Calu3 (cell line): ENCODE measurements around the gene KIF16B. TPM values are rescaled to one million over a fixed set of nuclear protein-coding genes. Genes with fewer than 3 reads are reported as not detected.

ENCODE experiments used
- BruUV-seq: library from RNA; stranded (reverse); fragments of 400-500 nt; replicated peaks from 2 replicates; lab custom pipeline; 2021; lab: Mats Ljungman, UMichigan
- CTCF ChIA-PET: fragments of 300-600 bp; sonication (Branson Sonifier 250); formaldehyde crosslinking; loops from one replicate; lab custom pipeline; 2022; ENCODE audit warnings: antibody characterized with exemption; lab: Charles Lee
- DNase-seq: peaks from one replicate; pipeline ENCODE4 v3.0.0; 2022
- H3K27ac Mint-ChIP-seq: one replicate; pipeline ENCODE4 v1.8.0; 2022; ENCODE audit warnings: mixed read lengths; ENCODE audit not compliant: unreplicated experiment
- H3K27me3 Mint-ChIP-seq: one replicate; pipeline ENCODE4 v1.8.0; 2022; ENCODE audit warnings: mixed read lengths; ENCODE audit not compliant: unreplicated experiment
- H3K36me3 Mint-ChIP-seq: one replicate; pipeline ENCODE4 v1.8.0; 2022; ENCODE audit warnings: mild to moderate bottlenecking, moderate library complexity, mixed read lengths; ENCODE audit not compliant: insufficient read depth, unreplicated experiment
- H3K4me1 Mint-ChIP-seq: one replicate; pipeline ENCODE4 v1.8.0; 2022; ENCODE audit warnings: mild to moderate bottlenecking, low read depth, mixed read lengths; ENCODE audit not compliant: unreplicated experiment
- H3K4me3 Mint-ChIP-seq: one replicate; pipeline ENCODE4 v1.8.0; 2022; ENCODE audit warnings: mild to moderate bottlenecking, low read depth, moderate library complexity, mixed read lengths; ENCODE audit not compliant: unreplicated experiment
- H3K9me3 Mint-ChIP-seq: one replicate; pipeline ENCODE4 v1.8.0; 2022; ENCODE audit warnings: low read depth, mixed read lengths; ENCODE audit not compliant: unreplicated experiment
- CTCF ChIP-seq: fragments of 200-600 bp; IDR thresholded peaks from one replicate; pipeline ENCODE4 v1.8.0; 2022; ENCODE audit warnings: antibody characterized with exemption; ENCODE audit not compliant: unreplicated experiment
- intact Hi-C: fragments of 100-400 bp; cut with micrococcal nuclease; formaldehyde crosslinking; loops from one replicate; pipeline ENCODE4 v1.10.0; 2022; ENCODE audit not compliant: unreplicated experiment
- total RNA-seq: library from RNA; stranded (reverse); gene quantifications from 2 replicates; pipeline ENCODE4 v1.2.3, GENCODE V29; 2022

The KIF16B gene
- total RNA-seq, 1 experiment from 2014 or later: 4.3 TPM

GRCh38 chr20:16535277-16535676, 38.0 kb downstream of the KIF16B start:
- intact Hi-C loops: no loop called here
- no peak for DNase-seq
- no peaks in the 10 kb centered on the region for H3K27me3 Mint-ChIP-seq
- H3K9me3 Mint-ChIP-seq: no peaks in the 10 kb centered on the region
- BruUV-seq: no TSS peak
- no peaks in the 10 kb centered on the region for H3K4me1 Mint-ChIP-seq
- H3K4me3 Mint-ChIP-seq: no peak overlapping the region
- CTCF ChIA-PET: no interaction called here
- no peak for TF ChIP-seq CTCF
- H3K36me3 Mint-ChIP-seq: peaks cover under 1% of the 10 kb centered on the region
- H3K27ac Mint-ChIP-seq: no peak overlapping the region

- CTCF ChIA-PET: no interaction called here
- H3K36me3 Mint-ChIP-seq: peaks cover 5% of the 10 kb centered on the region
- H3K27me3 Mint-ChIP-seq: no peaks in the 10 kb centered on the region
- intact Hi-C loops: no loop called here
- H3K27ac Mint-ChIP-seq: no peak overlapping the region
- H3K9me3 Mint-ChIP-seq: no peaks in the 10 kb centered on the region
- no peak overlapping the region for H3K4me3 Mint-ChIP-seq
- no TSS peak for BruUV-seq
- no peak for DNase-seq
- peaks cover 3% of the 10 kb centered on the region for H3K4me1 Mint-ChIP-seq
- no peak for TF ChIP-seq CTCF
Observed at GRCh38 chr20:16533502-16533901, 39.7 kb downstream of the KIF16B start.

GRCh38 chr20:16531485-16531884, 41.8 kb downstream of the KIF16B start:
- no TSS peak for BruUV-seq
- peaks cover 7% of the 10 kb centered on the region for H3K4me1 Mint-ChIP-seq
- CTCF ChIA-PET: no interaction called here
- H3K27me3 Mint-ChIP-seq: no peaks in the 10 kb centered on the region
- H3K36me3 Mint-ChIP-seq: peaks cover 5% of the 10 kb centered on the region
- DNase-seq: no peak
- no peak overlapping the region for H3K27ac Mint-ChIP-seq
- no peaks in the 10 kb centered on the region for H3K9me3 Mint-ChIP-seq
- intact Hi-C loops: no loop called here
- no peak for TF ChIP-seq CTCF
- no peak overlapping the region for H3K4me3 Mint-ChIP-seq

- no TSS peak for BruUV-seq
- CTCF ChIA-PET: no interaction called here
- Mint-ChIP-seq H3K4me1 (peaks cover 7% of the 10 kb centered on the region), H3K36me3 (peaks cover 5% of the 10 kb centered on the region), H3K27me3 (no peaks in the 10 kb centered on the region), H3K4me3 (peak overlapping the region; percentile 50), H3K27ac (peak overlapping the region; percentile 61), H3K9me3 (no peaks in the 10 kb centered on the region)
- intact Hi-C loops: no loop called here
- DNase-seq: peak; percentile 47
- no peak for TF ChIP-seq CTCF
Observed at GRCh38 chr20:16530201-16530681, 43.0 kb downstream of the KIF16B start.
